Caki2 (cell line): ENCODE measurements around the gene RAB25. TPM values are rescaled to one million over a fixed set of nuclear protein-coding genes. Genes with fewer than 3 reads are reported as not detected.
A peak's percentile ranks its signal among the peaks of the same experiment; 100 is the strongest.
"Not testable (repeated sequence)": the region's sequence is repeated elsewhere in the genome, so short reads cannot be mapped to it uniquely, and the experiment has no call there.

Source experiments
- DNase-seq: peaks from one replicate; pipeline ENCODE4 v3.0.0-alpha.2; 2015; ENCODE audit warnings: low read depth
- in situ Hi-C: cut with HindIII; loops from 2 replicates; pipeline ENCODE4 v1.10.0; 2016; ENCODE audit warnings: low sequenced_read_pairs, low pct_unique_long_range_greater_than_20kb, mixed read lengths
- total RNA-seq: library from RNA; depleted of rRNA; stranded (reverse); fragments of >200 nt; shearing (Covaris generic); gene quantifications from 2 replicates; pipeline ENCODE4 v1.2.3, GENCODE V29; 2014; ENCODE audit warnings: low replicate concordance

RAB25 gene
- total RNA-seq, 1 experiment from 2014 or later = not detected

DNA sequence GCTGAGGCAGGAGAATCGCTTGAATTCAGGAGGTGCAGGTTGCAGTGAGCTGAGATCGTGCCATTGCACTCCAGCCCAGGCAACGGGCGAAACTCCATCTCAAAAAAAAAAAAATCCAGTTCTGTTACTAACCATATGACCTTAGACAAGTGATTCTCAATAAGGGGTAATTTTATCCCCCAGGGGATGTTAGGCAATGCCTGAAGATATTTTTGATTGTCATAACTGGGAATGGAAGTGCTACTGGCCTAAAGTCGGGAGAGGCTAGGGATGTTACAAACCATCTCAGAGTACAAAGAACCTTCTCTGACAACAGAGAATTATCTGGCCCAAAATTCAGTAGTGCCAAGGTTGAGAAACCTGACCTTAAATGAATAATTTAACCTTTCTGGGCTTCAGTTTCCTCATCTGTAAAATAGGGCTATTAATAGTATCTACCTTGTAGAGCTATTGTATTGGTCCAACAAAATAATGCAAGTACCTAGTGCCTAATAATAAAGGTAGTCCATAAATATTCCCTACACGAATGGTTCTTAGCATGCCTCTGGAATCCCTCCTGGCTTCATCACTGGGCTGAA, 47.8 kb downstream of the RAB25 start:
- in situ Hi-C loops = no loop called here
- no peak for DNase-seq

- in situ Hi-C loops = no loop called here
- DNase-seq = no peak
These were observed 49.3 kb downstream of the RAB25 start for GRCh38 chr1:156110252-156110651.

- DNase-seq = no peak
- in situ Hi-C loops = no loop called here
These were observed 50.5 kb downstream of the RAB25 start for GRCh38 chr1:156111355-156111962.

DNA sequence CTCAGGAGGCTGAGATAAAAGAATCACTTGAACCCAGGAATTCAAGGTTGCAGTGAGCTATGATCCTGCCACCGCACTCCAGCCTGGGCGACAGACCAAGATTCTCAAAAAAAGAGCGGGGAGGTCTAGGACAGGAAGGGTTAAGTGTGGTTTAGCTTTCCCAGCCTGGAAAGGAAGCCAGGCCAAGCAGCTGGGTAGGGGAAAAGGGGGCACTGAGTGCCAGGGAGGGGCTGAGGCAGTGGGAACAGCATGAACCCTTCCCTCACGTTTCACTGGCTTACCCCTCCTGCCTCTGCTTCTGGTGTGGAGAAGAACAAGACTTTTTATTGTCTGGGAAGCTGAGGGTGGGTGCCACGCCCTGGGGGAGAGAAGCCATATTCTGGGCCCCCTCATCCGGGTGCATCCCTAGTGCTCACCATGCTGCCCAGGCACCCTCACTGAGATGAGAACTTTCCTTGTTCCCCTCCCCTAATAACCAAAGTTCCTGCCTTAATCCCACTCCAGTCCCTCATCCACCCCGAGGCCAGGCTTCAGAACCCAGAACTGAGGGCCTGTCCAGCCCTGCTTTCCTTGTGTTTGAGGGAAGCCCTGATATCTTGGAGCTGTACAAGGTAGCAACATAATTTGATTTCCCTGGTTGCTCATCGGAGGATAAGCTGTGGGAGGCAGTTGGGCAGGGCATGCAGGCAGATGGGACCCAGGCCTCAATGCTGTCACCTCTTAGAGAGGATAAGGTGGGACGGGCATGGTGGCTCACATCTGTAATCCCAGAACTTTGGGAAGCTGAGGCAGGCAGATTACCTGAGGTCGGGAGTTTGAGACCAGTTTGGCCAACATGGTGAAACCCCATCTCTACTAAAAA, 51.5 kb downstream of the RAB25 start:
- in situ Hi-C loops = no loop called here
- no peak for DNase-seq

DNA sequence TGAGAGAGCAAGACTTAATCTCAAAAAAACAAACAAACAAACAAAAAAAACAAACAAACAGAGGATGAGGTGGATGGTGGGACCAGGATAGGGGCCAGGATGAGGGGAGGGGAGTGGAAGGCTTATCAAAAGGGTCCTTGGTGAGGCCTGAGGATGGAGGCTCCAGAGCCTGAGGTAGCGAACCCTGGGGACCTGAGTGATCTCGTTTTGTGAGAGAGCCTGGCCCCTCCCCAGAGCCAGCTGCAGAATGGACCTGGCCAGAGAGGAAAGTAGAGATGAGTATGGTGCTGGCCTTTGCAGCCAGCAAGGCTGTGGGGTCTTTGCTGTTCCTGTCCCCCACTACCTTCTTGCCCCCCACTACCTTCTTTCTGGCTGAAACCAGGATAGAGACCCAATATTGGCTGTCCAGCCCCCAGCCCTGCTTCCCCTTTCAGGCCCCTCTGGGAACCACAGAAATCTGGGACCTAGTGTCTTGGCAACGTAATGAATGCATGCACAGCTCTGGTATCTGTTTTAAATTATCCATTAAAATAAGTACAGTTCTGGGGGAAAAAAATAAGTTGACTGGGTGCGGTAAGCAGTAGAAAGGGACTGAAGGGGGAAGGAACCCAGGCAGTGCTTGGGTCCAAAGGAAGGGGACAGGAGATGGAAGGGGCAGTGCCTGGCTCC, 52.5 kb downstream of the RAB25 start:
- no peak for DNase-seq
- in situ Hi-C loops = no loop called here

DNA sequence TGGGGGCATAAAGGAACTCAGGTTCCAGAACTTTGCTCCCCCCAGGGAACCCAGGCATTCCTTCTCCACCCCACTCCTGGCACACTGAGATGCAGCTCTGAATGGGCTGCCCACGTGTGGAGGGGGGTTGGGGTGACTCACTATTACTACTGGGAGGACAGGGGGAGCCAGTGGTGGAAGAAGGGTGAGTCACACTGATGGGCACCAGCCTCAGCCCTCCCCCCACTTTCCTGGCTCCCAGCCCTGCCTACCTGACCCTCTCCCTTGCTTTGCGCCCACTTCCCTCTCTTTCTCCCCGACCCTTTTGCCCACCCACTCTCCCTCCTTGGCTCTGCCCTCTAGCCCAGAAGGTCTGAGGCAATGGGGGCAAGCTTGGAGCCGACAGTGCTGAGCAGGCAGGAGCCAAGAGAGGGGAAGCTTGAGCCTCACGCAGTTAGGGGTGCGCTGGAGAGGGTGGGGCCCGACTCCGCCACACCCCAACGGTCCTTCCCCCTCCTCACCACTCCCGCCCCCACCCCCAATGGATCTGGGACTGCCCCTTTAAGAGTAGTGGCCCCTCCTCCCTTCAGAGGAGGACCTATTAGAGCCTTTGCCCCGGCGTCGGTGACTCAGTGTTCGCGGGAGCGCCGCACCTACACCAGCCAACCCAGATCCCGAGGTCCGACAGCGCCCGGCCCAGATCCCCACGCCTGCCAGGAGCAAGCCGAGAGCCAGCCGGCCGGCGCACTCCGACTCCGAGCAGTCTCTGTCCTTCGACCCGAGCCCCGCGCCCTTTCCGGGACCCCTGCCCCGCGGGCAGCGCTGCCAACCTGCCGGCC, 53.4 kb downstream of the RAB25 start, which contains the start of gene LMNA:
Gene LMNA (plus strand): TSS at position 611 of the 818 bp plus-strand sequence. CDS start 208 bp downstream, outside the sequence.
- peak; percentile 96 for DNase-seq
- in situ Hi-C loops = no loop called here

GRCh38 chr1:156114919-156115513, 54.1 kb downstream of the RAB25 start:
- in situ Hi-C loops = no loop called here
- DNase-seq = peak; percentile 49

DNA sequence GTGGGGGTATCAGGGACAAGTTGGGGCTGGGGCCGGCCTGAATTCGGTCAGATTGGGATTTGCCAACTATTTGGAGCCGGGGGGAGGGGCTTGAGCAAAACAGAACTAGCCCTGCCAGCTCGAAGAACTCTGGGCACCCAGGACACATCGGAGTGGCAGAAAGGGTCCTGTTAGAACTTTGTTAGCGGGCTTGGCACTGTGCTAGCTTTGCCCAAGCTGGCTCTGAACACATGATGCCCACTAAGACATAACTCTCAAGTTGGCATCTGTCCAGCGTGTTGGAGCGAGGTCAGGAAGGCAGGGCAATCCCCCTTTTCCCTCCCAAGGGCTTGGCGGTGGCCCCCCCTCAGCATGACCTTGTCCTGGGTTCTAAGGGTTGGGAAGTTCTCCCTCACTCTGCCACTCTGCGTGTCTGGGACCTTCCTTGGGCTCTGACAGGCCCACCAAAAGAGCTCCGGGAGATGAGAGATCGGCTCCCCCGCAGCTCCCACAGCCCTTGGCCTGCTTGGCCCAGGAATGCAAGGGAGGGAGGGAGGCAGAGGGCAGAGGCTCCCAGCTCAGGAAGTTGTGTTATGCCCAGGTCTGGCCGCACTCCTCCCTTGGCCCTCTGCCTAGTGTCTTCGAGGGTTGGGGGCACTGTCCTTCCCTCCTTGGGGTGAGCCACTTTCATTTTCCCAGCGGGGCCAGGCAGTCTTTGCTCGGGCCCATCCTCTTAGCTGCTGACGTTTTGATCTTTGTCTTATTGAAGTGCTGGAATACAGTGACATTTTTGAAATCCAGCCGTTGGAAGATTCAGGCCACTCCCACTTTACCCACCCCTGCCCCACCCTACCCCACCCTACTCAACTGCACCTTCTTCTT, 54.8 kb downstream of the RAB25 start:
- DNase-seq = peak; percentile 79
- in situ Hi-C loops = no loop called here

GRCh38 chr1:156116731-156117130, 55.8 kb downstream of the RAB25 start:
- in situ Hi-C loops, DNase-seq: not testable (repeated sequence)

DNA sequence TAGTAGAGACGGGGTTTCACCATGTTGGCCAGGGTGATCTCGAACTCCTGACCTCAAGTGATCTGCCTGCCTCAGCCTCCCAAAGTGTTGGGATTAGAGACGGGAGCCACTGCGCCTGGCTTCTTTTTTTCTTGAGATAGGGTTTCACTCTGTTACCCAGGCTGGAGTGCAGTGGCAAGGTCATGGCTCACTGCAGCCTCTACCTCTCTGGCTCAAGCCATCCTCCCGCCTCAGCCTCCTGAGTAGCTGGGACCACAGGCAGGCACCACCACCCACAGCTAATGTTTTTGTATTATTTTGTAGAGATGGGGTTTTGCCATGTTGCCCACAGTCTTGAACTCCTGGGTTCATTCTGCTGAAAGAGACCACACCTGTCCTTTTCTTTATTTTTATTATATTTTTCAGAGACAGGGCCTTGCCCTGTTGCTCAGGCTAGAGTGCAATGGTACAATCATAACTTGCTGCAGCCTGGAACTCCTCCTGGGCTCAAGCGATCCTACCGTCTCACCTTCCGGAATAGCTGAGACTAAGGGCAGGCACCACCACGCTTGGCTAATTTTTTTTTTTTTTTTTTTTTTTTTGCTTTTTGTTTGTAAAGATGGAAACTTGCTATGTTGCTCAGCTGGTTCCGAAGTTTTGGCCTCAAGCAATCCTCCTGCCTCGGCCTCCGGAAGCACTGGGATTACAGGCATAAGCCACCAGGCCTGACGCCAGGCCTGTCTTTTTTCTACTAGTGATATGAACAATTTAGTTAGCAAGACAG, 56.6 kb downstream of the RAB25 start:
- in situ Hi-C loops = no loop called here
- DNase-seq = no peak

- peak; percentile 65 for DNase-seq
- in situ Hi-C loops = no loop called here
These were observed 57.4 kb downstream of the RAB25 start for GRCh38 chr1:156118177-156118868.

- DNase-seq = peak; percentile 66
- in situ Hi-C loops = no loop called here
These were observed 58.7 kb downstream of the RAB25 start for GRCh38 chr1:156119503-156120209.
